Effector memory CD4-positive, alpha-beta T cell (primary cell): ENCODE measurements around the gene MYH14.
"Not testable (repeated sequence)": the region's sequence is repeated elsewhere in the genome, so short reads cannot be mapped to it uniquely, and the experiment has no call there.

Experiments used
- DNase-seq, 3 donors: peaks; one replicate each; pipeline ENCODE4 v3.0.0-alpha.2; 2020
- H3K27ac ChIP-seq: 2 replicates; pipeline ENCODE4 v1.7.0; 2013; ENCODE audit warnings: mild to moderate bottlenecking, low read length, moderate library complexity; ENCODE audit not compliant: insufficient read depth, poor library complexity, severe bottlenecking
- H3K27me3 ChIP-seq: replicated peaks from 2 replicates; pipeline ENCODE4 v1.7.0; 2013; ENCODE audit warnings: mild to moderate bottlenecking, low read length; ENCODE audit not compliant: insufficient read depth, control insufficient read depth, poor library complexity, severe bottlenecking
- H3K36me3 ChIP-seq: 2 replicates; pipeline ENCODE4 v1.7.0; 2013; ENCODE audit warnings: mild to moderate bottlenecking, low read length, moderate library complexity; ENCODE audit not compliant: control insufficient read depth, insufficient read depth
- H3K4me1 ChIP-seq: 2 replicates; pipeline ENCODE4 v1.7.0; 2013; ENCODE audit warnings: low read length, mild to moderate bottlenecking; ENCODE audit not compliant: control insufficient read depth, insufficient read depth, poor library complexity, severe bottlenecking
- H3K4me3 ChIP-seq: 2 replicates; pipeline ENCODE4 v1.7.0; 2013; ENCODE audit warnings: low read length, low read depth, mild to moderate bottlenecking; ENCODE audit not compliant: insufficient read depth, poor library complexity, severe bottlenecking
- H3K9me3 ChIP-seq: 2 replicates; pipeline ENCODE4 v1.7.0; 2013; ENCODE audit warnings: mild to moderate bottlenecking, low read length, moderate library complexity; ENCODE audit not compliant: control insufficient read depth

The MYH14 gene

DNA sequence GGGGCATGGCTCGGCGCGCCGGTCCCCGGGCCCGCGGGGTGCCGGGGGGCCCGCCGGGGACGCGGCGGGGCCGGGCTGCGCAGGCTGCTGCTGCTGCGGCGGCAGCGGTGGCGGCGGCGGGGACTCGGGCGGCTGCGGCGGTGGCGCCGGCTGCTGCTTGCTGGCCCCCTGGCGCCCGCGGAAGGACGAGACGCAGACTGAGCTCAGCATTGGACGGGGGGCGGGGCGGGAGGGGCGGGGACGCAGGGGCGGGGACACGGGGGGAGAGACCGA is 125.4 kb downstream of the MYH14 start:
- no peak overlapping the region for H3K4me3 ChIP-seq
- H3K4me1 ChIP-seq = peaks cover 49% of the 10 kb centered on the region
- no peaks in the 10 kb centered on the region for H3K36me3 ChIP-seq
- no peak overlapping the region for H3K27ac ChIP-seq
- H3K9me3 ChIP-seq = no peaks in the 10 kb centered on the region
- no peak for DNase-seq
- H3K27me3 ChIP-seq = peaks cover 52% of the 10 kb centered on the region

DNA sequence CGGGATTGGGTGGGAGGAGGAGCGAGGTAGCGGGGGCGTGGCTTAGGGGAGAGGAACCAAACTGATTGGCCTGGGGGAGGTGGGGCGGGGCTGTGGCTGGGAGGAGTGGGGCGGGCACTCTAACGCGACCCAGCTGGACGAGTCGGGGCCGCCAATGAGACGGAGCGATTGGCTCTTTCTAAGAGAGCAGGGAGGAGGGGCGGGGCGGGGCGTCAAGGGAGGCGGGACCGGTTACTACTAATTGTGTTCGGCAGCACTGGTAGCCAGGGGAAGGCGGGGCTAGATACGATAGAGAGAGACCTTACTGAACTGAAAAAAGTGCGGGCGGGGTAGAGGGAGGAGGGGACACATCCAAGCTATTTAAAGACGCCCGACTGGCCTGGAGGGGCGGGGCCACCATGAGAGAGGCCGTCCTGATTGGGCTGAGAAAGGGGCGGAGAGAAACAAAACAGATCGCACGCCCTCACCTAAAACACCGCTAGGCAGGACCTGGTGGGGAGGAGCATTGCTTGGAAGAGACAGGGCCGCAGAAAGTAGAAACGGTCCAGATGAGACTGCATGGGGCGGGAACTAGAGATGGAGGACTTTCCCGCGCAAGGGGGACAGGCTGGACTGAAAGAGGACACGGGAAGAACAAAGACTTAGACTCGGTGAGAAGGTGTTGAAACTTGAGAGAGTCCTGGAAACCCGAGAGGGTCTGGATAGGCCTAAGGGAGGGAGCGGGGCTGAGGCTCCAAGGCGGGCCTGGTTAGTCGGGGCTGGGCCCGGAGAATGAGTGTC is 125.9 kb downstream of the MYH14 start, which contains the start of gene KCNC3:
KCNC3 (minus strand) TSS at position 232 of the 780 bp plus-strand sequence. CDS start 295 bp downstream, outside the sequence.
- H3K4me3 ChIP-seq = peak within 1 kb of the TSS; percentile 34
- H3K9me3 ChIP-seq = no peaks in the 10 kb centered on the region
- peak within 1 kb of the TSS; percentile 6 for H3K27ac ChIP-seq
- H3K4me1 ChIP-seq = peaks cover 54% of the 10 kb centered on the region
- DNase-seq = peak; percentile 79 to 88 (median 84)
- peaks cover 52% of the 10 kb centered on the region for H3K27me3 ChIP-seq
- H3K36me3 ChIP-seq = no peaks in the 10 kb centered on the region

DNA sequence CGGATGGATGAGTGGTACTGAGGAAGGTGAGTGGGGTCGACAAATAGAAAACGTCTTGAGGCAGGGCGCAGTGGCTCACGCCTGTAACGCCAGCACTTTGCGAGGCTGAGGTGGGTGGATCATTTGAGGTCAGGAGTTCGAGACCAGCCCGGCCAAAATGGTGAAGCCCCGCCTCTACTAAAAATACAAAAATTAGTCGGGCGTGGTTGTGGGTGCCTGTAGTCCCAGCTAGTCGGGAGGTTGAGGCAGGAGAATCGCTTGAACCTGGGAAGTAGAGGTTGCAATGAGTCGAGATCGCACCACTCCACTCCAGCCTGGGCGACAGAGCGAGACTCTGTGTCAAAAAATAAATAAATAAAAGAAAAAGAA is 126.5 kb downstream of the MYH14 start:
- not testable (repeated sequence) for H3K4me3 ChIP-seq, DNase-seq, H3K36me3 ChIP-seq, H3K9me3 ChIP-seq
- peaks cover 55% of the 10 kb centered on the region for H3K4me1 ChIP-seq
- peaks cover 52% of the 10 kb centered on the region for H3K27me3 ChIP-seq
- peak overlapping the region; percentile 6 for H3K27ac ChIP-seq

DNA sequence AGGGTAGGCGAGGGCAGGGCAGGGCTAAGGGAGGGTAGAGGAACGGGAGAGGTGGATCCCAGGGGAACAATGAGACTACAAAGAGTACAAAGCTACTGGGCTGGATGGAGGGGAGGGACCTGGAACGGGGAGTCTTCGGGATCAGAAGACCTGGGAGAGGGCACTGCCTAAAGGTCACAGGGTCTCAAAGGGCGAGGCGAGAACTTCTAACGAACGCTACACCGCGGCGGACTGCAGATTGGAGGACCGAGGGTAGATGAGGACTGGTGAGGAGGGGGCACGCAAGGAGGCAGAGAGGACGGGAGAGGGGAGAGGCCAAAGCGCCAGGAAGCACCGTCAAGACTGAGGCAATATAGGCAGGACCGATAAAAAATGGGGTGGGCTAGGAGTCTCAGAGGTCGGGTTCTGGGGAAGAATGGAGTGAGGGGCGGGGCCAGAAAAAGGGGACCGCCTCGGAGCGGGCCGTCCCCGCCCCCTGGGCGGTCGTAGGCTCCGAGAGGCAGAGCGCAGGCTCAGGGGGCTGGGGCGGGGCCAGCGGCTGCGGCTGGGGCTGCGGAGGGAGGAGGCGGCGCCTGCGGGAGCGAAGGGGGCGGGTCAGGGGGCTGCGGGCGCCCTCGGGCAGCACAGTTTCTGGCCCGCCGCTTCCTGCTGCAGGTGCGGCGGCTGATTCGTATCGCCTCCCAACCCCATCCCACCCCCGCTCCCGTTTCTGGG is 127.1 kb downstream of the MYH14 start:
- DNase-seq = peak; percentile 64 to 70 (median 64)
- H3K4me1 ChIP-seq = peaks cover 55% of the 10 kb centered on the region
- H3K4me3 ChIP-seq = peak overlapping the region; percentile 34
- H3K27ac ChIP-seq = peak overlapping the region; percentile 6
- peaks cover 52% of the 10 kb centered on the region for H3K27me3 ChIP-seq
- no peaks in the 10 kb centered on the region for H3K36me3 ChIP-seq
- no peaks in the 10 kb centered on the region for H3K9me3 ChIP-seq

DNA sequence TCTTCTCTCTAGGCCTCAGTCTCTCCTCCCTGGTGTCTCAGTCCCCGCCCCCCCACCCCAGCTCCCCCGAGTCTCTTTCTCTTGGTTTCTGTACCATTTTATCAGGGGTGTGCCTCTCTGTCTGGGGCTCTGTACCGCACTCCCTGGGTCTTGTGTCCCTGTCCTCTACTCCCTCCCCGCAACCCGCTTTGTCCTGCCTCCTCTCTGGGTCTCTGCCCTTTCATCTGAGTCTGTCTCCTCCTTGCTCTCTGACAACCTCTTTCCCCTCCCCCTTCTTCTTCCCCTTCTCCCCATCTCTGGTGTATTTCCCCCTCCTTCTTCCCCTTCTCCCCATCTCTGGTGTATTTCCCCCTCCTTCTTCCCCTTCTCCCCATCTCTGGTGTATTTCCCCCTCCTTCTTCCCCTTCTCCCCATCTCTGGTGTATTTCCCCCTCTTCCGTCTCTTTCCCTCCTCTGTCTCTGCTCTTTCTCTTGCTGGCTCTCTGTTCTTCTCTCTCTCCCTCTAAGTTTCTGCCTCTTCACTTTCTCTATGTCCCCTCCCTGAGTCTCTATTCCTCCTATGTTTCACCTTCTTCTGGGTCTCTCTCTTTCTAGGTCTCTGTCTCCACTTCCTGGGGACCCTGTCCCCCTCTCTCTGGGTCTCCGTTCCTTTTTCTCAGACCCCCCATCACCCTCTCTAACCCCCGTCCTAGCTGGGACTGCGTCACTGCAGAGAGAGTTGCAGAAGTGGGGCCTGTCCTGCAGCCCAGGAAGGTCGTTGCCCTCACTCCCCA is 128.0 kb downstream of the MYH14 start:
- peaks cover 47% of the 10 kb centered on the region for H3K4me1 ChIP-seq
- no peak overlapping the region for H3K27ac ChIP-seq
- no peak for DNase-seq

DNA sequence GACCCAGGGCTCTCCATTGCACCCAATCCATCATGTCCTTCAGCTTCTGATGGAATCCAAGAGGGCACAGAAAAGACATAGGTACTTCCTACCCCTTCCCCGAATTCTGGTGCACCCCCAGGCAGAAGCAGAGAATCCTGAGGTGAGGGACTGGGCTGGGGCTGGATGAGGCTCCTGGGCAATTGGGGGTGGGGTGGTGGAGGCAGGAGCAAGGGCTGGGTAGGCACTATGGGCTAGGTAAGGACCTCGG is 128.5 kb downstream of the MYH14 start:
- Histone ChIP-seq H3K36me3 (no peaks in the 10 kb centered on the region), H3K27ac (no peak overlapping the region), H3K4me1 (peaks cover 43% of the 10 kb centered on the region), H3K9me3 (no peaks in the 10 kb centered on the region), H3K4me3 (no peak overlapping the region), H3K27me3 (peaks cover 41% of the 10 kb centered on the region)
- DNase-seq = no peak

More for the DNA sequence above, 128.0 kb downstream of the MYH14 start:
- H3K9me3 ChIP-seq = no peaks in the 10 kb centered on the region
- peaks cover 45% of the 10 kb centered on the region for H3K27me3 ChIP-seq
- no peaks in the 10 kb centered on the region for H3K36me3 ChIP-seq
- H3K4me3 ChIP-seq = no peak overlapping the region

DNA sequence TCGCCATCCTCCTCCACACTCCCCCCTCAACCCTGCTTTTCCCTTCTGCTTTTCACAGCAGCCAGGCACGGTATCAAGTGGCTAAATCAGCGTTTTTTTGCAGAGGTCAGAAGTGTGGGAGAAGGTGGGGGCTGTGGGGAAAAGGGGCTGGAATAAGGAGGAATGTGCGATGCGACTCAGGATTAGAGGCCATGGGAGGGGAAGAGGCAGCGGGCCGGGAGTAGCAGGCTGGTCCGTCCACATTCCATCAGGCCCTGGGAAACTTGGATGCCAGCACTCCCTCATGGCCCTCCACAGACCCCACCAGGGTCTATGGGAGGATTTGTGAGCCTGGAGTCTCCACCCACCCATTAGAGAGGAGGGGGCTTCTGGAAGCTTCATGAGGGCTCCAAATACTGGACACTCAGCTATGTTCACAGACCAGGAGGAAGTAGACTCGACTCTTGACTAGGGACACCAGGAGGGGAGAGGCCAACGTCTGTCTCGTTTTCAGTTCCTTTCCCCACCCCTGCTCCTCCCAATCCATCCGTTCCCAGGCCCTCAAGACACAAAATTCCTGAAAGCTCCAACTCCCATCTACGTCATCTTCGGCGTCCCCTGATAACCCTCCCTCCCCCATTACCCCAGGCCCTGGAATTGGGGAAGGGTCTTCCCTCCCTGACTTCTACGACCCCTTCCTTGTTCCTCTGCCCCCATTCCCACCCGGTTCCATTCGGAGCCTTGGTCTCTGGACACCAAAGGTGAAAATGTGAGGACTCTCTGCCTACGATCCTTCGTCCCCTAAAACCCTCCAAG is 129.0 kb downstream of the MYH14 start:
- H3K27me3 ChIP-seq = peaks cover 35% of the 10 kb centered on the region
- H3K4me3 ChIP-seq = no peak overlapping the region
- H3K4me1 ChIP-seq = peaks cover 43% of the 10 kb centered on the region
- H3K9me3 ChIP-seq = no peaks in the 10 kb centered on the region
- DNase-seq = no peak
- H3K27ac ChIP-seq = no peak overlapping the region
- no peaks in the 10 kb centered on the region for H3K36me3 ChIP-seq

DNA sequence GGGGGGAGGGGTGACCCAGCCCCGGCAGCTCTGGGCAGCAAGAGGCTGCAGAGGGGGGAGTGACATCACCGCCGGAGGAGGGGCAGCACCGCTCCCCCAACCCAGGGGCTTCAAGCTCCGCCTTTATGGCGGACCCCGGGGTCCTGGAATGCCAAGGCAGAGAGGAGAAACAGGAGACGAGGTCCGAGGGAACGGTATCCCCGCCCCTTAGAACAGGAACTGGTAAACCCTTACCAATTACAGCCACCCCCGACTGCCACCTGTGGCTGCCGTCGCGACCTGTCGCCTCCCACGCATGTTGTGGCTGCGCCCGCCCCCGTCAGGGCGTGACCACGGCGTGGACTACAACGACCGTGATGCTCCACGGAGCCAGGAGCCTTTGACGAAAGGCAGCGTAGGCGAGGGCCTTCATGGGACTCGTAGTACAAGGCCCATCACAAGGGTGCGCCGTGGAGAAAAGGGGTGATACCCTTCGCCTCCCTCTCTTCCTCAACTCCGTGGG is 129.9 kb downstream of the MYH14 start:
- H3K36me3 ChIP-seq = no peaks in the 10 kb centered on the region
- no peak overlapping the region for H3K27ac ChIP-seq
- DNase-seq = peak; percentile 79 to 84 (median 81)
- peak overlapping the region; percentile 44 for H3K4me3 ChIP-seq
- H3K4me1 ChIP-seq = peaks cover 43% of the 10 kb centered on the region
- no peaks in the 10 kb centered on the region for H3K9me3 ChIP-seq
- peaks cover 30% of the 10 kb centered on the region for H3K27me3 ChIP-seq

DNA sequence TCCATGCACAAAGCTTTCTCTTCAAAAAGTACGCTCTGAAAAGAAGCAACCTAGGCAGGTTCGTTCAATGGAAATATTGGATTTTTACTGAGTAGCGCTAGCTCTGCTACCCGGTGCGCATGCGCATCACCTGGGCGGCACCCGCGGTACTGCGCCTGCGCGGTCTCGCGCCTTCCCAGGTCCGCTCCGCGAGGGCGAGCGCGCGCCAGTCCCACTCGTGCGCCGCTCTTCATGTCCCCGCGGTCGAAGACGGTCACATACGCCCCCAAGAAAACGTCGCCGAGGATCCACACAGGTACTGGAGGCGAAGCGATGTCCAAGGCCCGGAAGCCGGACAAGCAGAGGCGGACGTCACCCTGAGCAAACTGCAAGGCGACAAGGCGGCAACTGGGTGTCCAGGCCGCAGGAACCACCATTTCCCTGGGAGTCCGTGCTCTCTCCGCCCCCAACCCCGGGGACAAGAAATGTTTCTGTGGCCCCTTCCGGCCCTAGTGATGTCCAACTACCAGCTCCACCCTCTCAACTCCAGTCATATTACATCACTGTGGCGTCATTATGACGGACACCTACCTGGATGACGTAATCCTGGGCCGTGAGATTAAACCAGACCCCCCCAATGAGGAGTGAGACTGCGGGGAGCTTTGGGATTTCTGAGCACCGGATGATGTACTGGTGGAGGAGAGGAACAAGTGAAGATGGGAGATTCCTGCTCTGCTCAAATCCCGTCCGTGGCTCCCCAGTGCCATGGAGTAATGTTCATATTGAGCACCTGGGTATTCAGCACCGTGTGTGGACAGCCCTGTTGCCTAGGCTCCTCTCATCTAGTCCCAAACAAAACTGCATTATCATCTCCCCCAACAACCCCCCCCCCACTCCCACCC is 130.6 kb downstream of the MYH14 start:
- peak in 2 of 3 donors; percentile 63 to 75 for DNase-seq
- H3K27me3 ChIP-seq = peaks cover 30% of the 10 kb centered on the region
- H3K4me3 ChIP-seq = peak overlapping the region; percentile 44
- H3K36me3 ChIP-seq = no peaks in the 10 kb centered on the region
- peaks cover 43% of the 10 kb centered on the region for H3K4me1 ChIP-seq
- H3K27ac ChIP-seq = no peak overlapping the region
- H3K9me3 ChIP-seq = no peaks in the 10 kb centered on the region
